Measurements from ENCODE around the gene ENTHD1. TPM values are rescaled to one million over a fixed set of nuclear protein-coding genes. Genes with fewer than 3 reads are reported as not detected.

The ENTHD1 gene
- total RNA-seq, 4 donors from 2014 or later: 0.14 TPM; not detected in 3

DNA sequence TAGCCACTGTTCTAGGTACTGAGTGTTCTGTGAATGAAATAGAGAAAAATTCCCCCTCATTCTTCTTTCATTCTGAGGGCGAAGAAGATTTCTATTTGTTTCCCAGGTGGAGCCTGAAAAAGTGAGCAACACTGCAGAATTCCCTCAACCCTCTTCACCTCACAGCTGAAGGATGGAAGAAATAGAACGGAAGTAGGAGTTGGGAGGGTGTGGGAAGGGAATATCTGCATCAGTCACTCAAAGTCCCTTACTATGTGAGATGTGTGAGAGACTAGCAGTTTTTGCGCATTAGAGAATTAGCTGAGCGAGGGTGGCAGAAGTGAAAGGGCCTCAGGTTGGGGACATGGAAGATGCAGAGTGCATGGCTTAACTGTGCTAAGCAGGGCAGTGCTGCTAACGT is 88.4 kb downstream of the ENTHD1 start:
- intact Hi-C loops (cut with DNase I; ENCODE audit: low total_unique reads): no loop called here
- TF ChIP-seq, protein P1, sequence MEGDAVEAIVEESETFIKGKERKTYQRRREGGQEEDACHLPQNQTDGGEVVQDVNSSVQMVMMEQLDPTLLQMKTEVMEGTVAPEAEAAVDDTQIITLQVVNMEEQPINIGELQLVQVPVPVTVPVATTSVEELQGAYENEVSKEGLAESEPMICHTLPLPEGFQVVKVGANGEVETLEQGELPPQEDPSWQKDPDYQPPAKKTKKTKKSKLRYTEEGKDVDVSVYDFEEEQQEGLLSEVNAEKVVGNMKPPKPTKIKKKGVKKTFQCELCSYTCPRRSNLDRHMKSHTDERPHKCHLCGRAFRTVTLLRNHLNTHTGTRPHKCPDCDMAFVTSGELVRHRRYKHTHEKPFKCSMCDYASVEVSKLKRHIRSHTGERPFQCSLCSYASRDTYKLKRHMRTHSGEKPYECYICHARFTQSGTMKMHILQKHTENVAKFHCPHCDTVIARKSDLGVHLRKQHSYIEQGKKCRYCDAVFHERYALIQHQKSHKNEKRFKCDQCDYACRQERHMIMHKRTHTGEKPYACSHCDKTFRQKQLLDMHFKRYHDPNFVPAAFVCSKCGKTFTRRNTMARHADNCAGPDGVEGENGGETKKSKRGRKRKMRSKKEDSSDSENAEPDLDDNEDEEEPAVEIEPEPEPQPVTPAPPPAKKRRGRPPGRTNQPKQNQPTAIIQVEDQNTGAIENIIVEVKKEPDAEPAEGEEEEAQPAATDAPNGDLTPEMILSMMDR (IDR thresholded peaks at IDR 0.05): no peak
- no peak for TF ChIP-seq POLR2A (IDR thresholded peaks at IDR 0.05)
- no peak for DNase-seq
- H3K4me3 ChIP-seq: no peak overlapping the region
- H3K36me3 ChIP-seq: no peaks in the 10 kb centered on the region
- no peaks in the 10 kb centered on the region for H3K9me3 ChIP-seq
- H3K27me3 ChIP-seq: no peaks in the 10 kb centered on the region
- H3K27ac ChIP-seq: no peak overlapping the region
- H3K4me1 ChIP-seq: no peaks in the 10 kb centered on the region

DNA sequence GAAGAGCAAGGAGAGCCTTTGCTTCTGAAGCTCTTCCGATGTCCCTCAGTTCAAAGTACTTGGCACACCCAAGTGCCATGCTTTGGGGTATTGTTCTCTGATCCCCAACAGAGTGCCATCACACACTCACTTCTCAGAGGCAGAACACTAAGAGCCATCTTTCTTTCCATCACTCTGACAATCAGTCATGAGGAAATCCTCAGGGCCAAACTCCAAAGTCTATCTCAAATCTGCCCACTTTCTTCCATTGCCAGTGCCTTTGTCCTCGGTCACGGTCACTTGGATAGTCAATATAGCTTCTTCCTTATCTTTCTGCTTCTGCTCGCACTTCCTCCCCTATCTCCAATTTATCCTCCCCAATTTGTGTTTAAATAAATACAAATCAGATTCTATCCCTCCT is 90.9 kb downstream of the ENTHD1 start:
- intact Hi-C loops (cut with DNase I; ENCODE audit: low total_unique reads): no loop called here
- no peak overlapping the region for H3K27ac ChIP-seq
- no peak for DNase-seq
- no peaks in the 10 kb centered on the region for H3K27me3 ChIP-seq
- no peaks in the 10 kb centered on the region for H3K36me3 ChIP-seq
- H3K4me1 ChIP-seq: no peaks in the 10 kb centered on the region
- H3K4me3 ChIP-seq: no peak overlapping the region
- no peaks in the 10 kb centered on the region for H3K9me3 ChIP-seq
- no peak for TF ChIP-seq POLR2A (IDR thresholded peaks at IDR 0.05)
- TF ChIP-seq, protein P1 (IDR thresholded peaks at IDR 0.05): no peak

DNA sequence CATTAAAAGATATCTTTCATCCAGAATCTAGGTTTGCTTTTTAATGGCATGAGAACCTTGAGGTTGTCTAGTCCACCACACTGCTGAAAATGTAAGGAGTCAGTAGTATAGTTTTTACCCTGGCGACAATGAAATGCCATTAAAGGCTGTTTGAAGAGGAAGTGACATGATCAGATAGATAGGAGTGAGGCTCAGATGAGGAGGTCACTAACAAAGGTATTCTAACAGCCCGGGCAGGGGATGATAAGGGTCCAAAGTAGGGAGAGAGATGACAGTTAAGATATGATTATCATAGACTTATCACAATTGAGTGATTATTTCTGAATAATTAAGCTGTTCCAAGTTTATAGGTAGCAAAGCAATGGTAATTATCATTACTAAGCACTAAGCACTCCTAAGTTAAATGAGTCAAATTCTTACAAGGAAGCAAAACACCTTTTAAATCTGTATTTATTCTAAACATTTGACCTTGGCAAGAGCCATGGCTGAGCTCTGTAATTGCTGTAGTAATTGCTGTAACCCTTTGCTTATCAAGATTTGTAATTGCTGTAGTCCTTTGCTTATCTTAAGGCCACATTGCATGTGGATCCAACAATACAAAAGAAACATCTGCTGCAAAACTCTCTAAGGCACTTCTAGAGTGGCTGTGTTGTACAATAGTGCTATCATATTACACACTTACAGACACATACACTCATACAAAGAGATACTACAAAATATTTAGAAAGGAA is 92.6 kb downstream of the ENTHD1 start:
- TF ChIP-seq, protein P1 (IDR thresholded peaks at IDR 0.05): no peak
- no peak for TF ChIP-seq POLR2A (IDR thresholded peaks at IDR 0.05)
- Histone ChIP-seq H3K27me3 (no peaks in the 10 kb centered on the region), H3K4me1 (no peaks in the 10 kb centered on the region), H3K36me3 (no peaks in the 10 kb centered on the region), H3K4me3 (no peak overlapping the region), H3K27ac (no peak overlapping the region), H3K9me3 (no peaks in the 10 kb centered on the region)
- intact Hi-C loops (cut with DNase I; ENCODE audit: low total_unique reads): no loop called here
- no peak for DNase-seq

DNA sequence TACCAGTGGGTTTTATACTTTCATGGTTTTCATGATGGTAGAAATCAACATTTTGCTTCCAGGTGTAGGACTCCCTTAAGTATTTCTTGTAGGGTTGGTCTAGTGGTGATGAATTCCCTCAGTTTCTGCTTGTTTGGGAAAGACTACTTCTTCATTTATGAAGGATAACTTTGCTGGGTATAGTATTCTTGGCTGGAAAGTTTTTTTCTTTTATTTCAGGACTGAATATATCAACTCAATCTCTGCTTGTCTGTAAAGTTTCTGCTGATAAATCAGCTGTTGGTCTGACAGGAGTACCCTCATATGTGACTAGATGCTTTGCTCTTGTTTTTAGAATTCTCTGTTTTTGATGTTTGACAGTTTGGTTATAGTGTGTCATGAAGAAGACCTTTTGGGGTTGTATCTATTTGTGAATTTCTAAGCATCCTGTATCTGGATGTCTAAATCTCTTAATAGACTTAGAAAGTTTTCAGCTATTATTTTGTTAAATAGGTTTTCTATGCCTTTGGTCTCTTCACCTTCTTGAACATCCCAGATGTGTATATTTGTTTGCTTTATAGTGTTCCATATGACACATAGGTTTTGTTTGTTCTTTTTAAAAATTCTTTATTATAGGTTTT is 95.9 kb downstream of the ENTHD1 start:
- intact Hi-C loops (cut with DNase I; ENCODE audit: low total_unique reads): no loop called here
- H3K36me3 ChIP-seq: no peaks in the 10 kb centered on the region
- H3K9me3 ChIP-seq: no peaks in the 10 kb centered on the region
- H3K4me1 ChIP-seq: no peaks in the 10 kb centered on the region
- no peak for DNase-seq
- H3K27me3 ChIP-seq: no peaks in the 10 kb centered on the region
- H3K4me3 ChIP-seq: no peak overlapping the region
- no peak overlapping the region for H3K27ac ChIP-seq
- TF ChIP-seq, protein P1 (IDR thresholded peaks at IDR 0.05): no peak
- no peak for TF ChIP-seq POLR2A (IDR thresholded peaks at IDR 0.05)

DNA sequence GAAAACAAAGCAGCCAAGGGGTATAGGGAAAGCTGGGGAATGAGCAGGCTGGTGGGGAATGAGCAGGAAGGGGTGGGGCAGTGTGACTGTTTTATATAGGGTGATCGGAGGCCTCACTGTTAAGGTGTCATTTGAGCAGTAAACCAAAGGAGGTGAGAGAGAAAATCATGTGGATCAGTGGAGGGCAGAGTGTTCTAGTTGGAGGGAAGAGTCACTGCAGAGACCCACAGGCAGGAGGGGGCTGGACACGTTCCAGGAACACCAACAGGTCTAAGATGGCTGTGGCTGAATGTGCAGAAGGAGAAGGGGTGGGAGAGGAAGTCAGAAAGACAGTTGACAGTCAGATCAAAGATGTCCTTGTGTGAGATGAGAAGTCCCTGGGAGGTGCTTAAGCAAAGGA is 103.8 kb downstream of the ENTHD1 start:
- Histone ChIP-seq H3K36me3 (no peaks in the 10 kb centered on the region), H3K9me3 (no peaks in the 10 kb centered on the region), H3K4me3 (no peak overlapping the region), H3K27ac (no peak overlapping the region), H3K4me1 (no peaks in the 10 kb centered on the region), H3K27me3 (no peaks in the 10 kb centered on the region)
- intact Hi-C loops (cut with DNase I; ENCODE audit: low total_unique reads): no loop called here
- TF ChIP-seq, protein P1 (IDR thresholded peaks at IDR 0.05): no peak
- TF ChIP-seq POLR2A (IDR thresholded peaks at IDR 0.05): no peak
- no peak for DNase-seq

Measured in uterus (tissue), 4 donors.